ENCODE measurements around the gene OPCML.

The OPCML gene

GRCh38 chr11:133023232-133023631 lies 509.1 kb downstream of the OPCML start:
- no peak for DNase-seq (ENCODE audit: low read depth)

- no peak for DNase-seq (ENCODE audit: low read depth)
Observed at GRCh38 chr11:133021553-133021952, 510.7 kb downstream of the OPCML start.

GRCh38 chr11:133020372-133020714 lies 512.0 kb downstream of the OPCML start:
- no peak for DNase-seq (ENCODE audit: low read depth)

- no peak for DNase-seq (ENCODE audit: low read depth)
Observed at GRCh38 chr11:133019545-133020371, 512.5 kb downstream of the OPCML start.

- DNase-seq (ENCODE audit: low read depth): no peak
Observed at GRCh38 chr11:133015457-133015856, 516.8 kb downstream of the OPCML start.

- DNase-seq (ENCODE audit: low read depth): no peak
Observed at GRCh38 chr11:133014337-133014736, 518.0 kb downstream of the OPCML start.

- DNase-seq (ENCODE audit: low read depth): no peak
Observed at GRCh38 chr11:133012803-133013202, 519.5 kb downstream of the OPCML start.

GRCh38 chr11:133011604-133012003 lies 520.7 kb downstream of the OPCML start:
- DNase-seq (ENCODE audit: low read depth): no peak

GRCh38 chr11:133007027-133007584 lies 525.2 kb downstream of the OPCML start:
- DNase-seq (ENCODE audit: low read depth): no peak

- DNase-seq (ENCODE audit: low read depth): no peak
Observed at GRCh38 chr11:133004369-133004768, 527.9 kb downstream of the OPCML start.

GRCh38 chr11:132999516-132999915 lies 532.8 kb downstream of the OPCML start:
- no peak for DNase-seq (ENCODE audit: low read depth)

GRCh38 chr11:132999031-132999430 lies 533.3 kb downstream of the OPCML start:
- no peak for DNase-seq (ENCODE audit: low read depth)

- DNase-seq (ENCODE audit: low read depth): no peak
Observed at GRCh38 chr11:132997396-132997795, 534.9 kb downstream of the OPCML start.

GRCh38 chr11:132994966-132995365 lies 537.3 kb downstream of the OPCML start:
- no peak for DNase-seq (ENCODE audit: low read depth)

- DNase-seq (ENCODE audit: low read depth): no peak
Observed at GRCh38 chr11:132993991-132994502, 538.3 kb downstream of the OPCML start.

GRCh38 chr11:132992838-132993631 lies 539.3 kb downstream of the OPCML start:
- DNase-seq (ENCODE audit: low read depth): no peak

- DNase-seq (ENCODE audit: low read depth): no peak
Observed at GRCh38 chr11:132988411-132988810, 543.9 kb downstream of the OPCML start.

GRCh38 chr11:132987936-132988335 lies 544.4 kb downstream of the OPCML start:
- DNase-seq (ENCODE audit: low read depth): no peak

- DNase-seq (ENCODE audit: low read depth): no peak
Observed at GRCh38 chr11:132983641-132983978, 548.7 kb downstream of the OPCML start.

GRCh38 chr11:132982772-132983640 lies 549.3 kb downstream of the OPCML start:
- DNase-seq (ENCODE audit: low read depth): no peak

- DNase-seq (ENCODE audit: low read depth): no peak
Observed at GRCh38 chr11:132981131-132981956, 551.0 kb downstream of the OPCML start.

Data from stimulated activated CD8-positive, alpha-beta memory T cell treated with anti-CD3 and anti-CD28 coated beads, Interleukin-15, amount 100 ng/mL, for 1 hour (primary cell).